GM19099 (cell line): Measurements from ENCODE around the gene OPRM1.

Source experiments
- POLR2A ChIP-seq: IDR thresholded peaks from 3 replicates; pipeline ENCODE4 v1.6.1; 2011; ENCODE audit warnings: low read depth; ENCODE audit not compliant: insufficient read length; ENCODE audit errors: extremely low read depth

The OPRM1 gene

GRCh38 chr6:154157082-154157481, 118.0 kb downstream of the OPRM1 start:
- TF ChIP-seq POLR2A, result peak; percentile 5

- TF ChIP-seq POLR2A, result no peak
Measured at GRCh38 chr6:154157706-154158105, 118.7 kb downstream of the OPRM1 start.

GRCh38 chr6:154159126-154159525, 120.1 kb downstream of the OPRM1 start:
- TF ChIP-seq POLR2A, result no peak

GRCh38 chr6:154161689-154162088, 122.6 kb downstream of the OPRM1 start:
- no peak for TF ChIP-seq POLR2A

- TF ChIP-seq POLR2A, result no peak
Measured at GRCh38 chr6:154164397-154164796, 125.4 kb downstream of the OPRM1 start.

GRCh38 chr6:154165478-154165877, 126.4 kb downstream of the OPRM1 start:
- TF ChIP-seq POLR2A, result no peak

GRCh38 chr6:154166140-154166539, 127.1 kb downstream of the OPRM1 start:
- no peak for TF ChIP-seq POLR2A

- no peak for TF ChIP-seq POLR2A
Measured at GRCh38 chr6:154167126-154167525, 128.1 kb downstream of the OPRM1 start.

- TF ChIP-seq POLR2A, result no peak
Measured at GRCh38 chr6:154169193-154169847, 130.3 kb downstream of the OPRM1 start.

- TF ChIP-seq POLR2A, result no peak
Measured at GRCh38 chr6:154170106-154170505, 131.1 kb downstream of the OPRM1 start.

GRCh38 chr6:154179434-154179833, 140.4 kb downstream of the OPRM1 start:
- TF ChIP-seq POLR2A, result no peak

- TF ChIP-seq POLR2A, result no peak
Measured at GRCh38 chr6:154187203-154187602, 148.2 kb downstream of the OPRM1 start.

- TF ChIP-seq POLR2A, result no peak
Measured at GRCh38 chr6:154187714-154188113, 148.7 kb downstream of the OPRM1 start.

GRCh38 chr6:154196333-154196885, 157.4 kb downstream of the OPRM1 start:
- no peak for TF ChIP-seq POLR2A

- no peak for TF ChIP-seq POLR2A
Measured at GRCh38 chr6:154197196-154197860, 158.3 kb downstream of the OPRM1 start.

GRCh38 chr6:154202339-154202738, 163.3 kb downstream of the OPRM1 start:
- TF ChIP-seq POLR2A, result no peak
